Measurements from ENCODE around the gene ANO1.

Gene ANO1

DNA sequence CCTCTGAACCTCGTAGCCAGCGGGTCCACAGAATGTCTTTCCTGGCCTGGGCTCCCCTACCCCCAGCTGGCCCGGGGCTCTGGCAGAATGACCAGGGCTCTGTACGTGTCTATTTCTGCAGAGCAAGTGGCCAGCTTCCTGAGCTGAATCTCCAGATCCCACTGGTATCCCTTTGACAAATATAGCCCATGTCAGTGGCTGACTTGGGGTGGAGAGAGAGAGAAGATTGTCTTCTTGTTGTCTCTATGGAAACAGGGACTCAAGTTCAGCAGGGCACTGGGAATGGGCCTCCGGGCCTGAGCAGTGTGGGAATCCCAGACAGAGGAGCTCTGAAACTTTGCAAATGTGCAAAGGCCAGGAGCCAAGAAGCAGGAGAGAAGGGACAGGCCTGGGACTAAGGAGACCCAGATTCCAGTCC is 33.9 kb downstream of the ANO1 start:
- H3K27me3 ChIP-seq (ENCODE audit: low read depth): no peaks in the 10 kb centered on the region
- H3K36me3 ChIP-seq (replicated peaks): no peaks in the 10 kb centered on the region
- H3K4me3 ChIP-seq: no peak overlapping the region
- peaks cover 3% of the 10 kb centered on the region for H3K4me1 ChIP-seq
- H3K9me3 ChIP-seq: no peaks in the 10 kb centered on the region
- in situ Hi-C loops (cut with MboI; ENCODE audit: low sequenced_read_pairs): no loop called here
- DNase-seq (ENCODE audit: low spot score in 2 of 2): no peak

DNA sequence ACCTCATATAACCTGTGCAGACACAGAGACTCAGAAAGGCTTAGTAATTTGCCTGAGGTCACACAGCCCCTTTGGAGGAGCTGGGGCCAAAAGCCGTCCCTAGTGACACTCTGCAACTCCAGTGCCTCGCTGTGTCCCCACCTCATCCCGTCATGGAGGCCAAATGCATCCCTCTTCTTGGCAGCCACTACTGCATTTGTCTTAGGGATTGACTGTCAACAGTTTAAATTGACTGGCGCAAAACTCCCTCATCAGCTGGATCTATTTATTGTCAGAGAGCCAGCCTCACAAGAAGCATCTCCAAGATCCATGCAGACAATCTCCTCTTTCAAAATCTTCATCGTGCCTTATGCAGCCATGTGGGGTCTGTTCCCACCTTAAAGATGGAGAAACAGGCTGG is 35.7 kb downstream of the ANO1 start:
- H3K4me1 ChIP-seq: peaks cover 3% of the 10 kb centered on the region
- H3K27me3 ChIP-seq (ENCODE audit: low read depth): no peaks in the 10 kb centered on the region
- no peaks in the 10 kb centered on the region for H3K36me3 ChIP-seq (replicated peaks)
- no peak overlapping the region for H3K4me3 ChIP-seq
- no peaks in the 10 kb centered on the region for H3K9me3 ChIP-seq
- in situ Hi-C loops (cut with MboI; ENCODE audit: low sequenced_read_pairs): no loop called here
- DNase-seq (ENCODE audit: low spot score in 2 of 2): no peak

DNA sequence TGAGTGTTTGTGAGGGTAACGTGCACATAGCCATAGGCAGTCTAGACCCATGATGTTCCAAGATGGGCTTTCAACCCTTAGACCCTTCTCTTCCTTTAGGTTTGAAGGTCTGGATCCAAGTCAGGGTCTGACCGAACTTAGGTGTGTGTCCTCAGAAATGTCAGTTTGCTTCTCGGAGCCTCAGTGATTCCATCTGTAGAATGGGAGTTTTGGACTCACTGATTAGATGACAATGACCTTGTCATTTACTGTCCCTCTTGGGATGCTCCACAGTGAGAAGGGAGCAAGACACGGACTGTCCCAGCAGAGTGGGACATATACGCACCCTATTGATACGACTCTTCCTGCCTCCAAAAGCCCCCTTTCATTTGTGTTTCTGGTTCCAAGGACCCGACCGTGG is 37.7 kb downstream of the ANO1 start:
- Histone ChIP-seq H3K4me1 (peaks cover 3% of the 10 kb centered on the region), H3K4me3 (no peak overlapping the region), H3K27me3 (ENCODE audit: low read depth) (no peaks in the 10 kb centered on the region), H3K36me3 (replicated peaks) (no peaks in the 10 kb centered on the region), H3K9me3 (no peaks in the 10 kb centered on the region)
- no peak for DNase-seq (ENCODE audit: low spot score in 2 of 2)
- in situ Hi-C loops (cut with MboI; ENCODE audit: low sequenced_read_pairs): no loop called here

DNA sequence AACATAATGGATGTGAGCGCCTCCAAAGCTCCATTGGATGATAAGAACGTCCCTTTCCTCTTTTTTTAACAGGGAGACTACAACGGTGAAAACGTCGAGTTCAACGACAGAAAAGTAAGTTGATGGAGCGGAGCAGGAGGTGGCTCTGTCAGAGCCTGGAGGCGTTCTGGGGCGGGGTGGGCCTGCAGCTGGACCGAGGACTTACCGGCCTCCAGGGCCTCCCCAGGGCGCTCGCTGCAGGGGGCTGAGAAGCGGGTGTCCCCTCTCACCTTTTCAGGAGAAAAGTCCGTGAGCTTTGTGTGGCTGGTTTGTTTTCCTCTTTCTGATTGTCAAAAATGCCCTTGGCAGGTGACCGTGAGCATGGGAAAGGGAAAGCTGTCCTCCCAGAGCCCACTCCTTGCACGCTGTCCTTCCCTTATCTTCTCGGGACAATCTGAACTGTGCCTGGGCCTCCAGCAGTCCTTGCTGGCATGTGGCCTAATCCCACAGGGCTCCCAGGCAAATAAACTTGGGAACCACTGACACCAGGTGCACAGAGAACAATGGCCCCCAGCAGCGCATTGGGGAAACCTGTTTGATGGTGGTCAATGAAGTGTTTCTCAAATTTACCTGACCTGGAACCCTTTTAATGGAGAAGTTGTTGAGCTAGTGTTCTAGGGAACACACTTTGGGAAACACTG is 38.4 kb downstream of the ANO1 start:
- Histone ChIP-seq H3K4me1 (peaks cover 3% of the 10 kb centered on the region), H3K4me3 (no peak overlapping the region), H3K9me3 (no peaks in the 10 kb centered on the region), H3K36me3 (replicated peaks) (no peaks in the 10 kb centered on the region), H3K27me3 (ENCODE audit: low read depth) (no peaks in the 10 kb centered on the region)
- in situ Hi-C loops (cut with MboI; ENCODE audit: low sequenced_read_pairs): no loop called here
- DNase-seq (ENCODE audit: low spot score in 2 of 2): no peak

DNA sequence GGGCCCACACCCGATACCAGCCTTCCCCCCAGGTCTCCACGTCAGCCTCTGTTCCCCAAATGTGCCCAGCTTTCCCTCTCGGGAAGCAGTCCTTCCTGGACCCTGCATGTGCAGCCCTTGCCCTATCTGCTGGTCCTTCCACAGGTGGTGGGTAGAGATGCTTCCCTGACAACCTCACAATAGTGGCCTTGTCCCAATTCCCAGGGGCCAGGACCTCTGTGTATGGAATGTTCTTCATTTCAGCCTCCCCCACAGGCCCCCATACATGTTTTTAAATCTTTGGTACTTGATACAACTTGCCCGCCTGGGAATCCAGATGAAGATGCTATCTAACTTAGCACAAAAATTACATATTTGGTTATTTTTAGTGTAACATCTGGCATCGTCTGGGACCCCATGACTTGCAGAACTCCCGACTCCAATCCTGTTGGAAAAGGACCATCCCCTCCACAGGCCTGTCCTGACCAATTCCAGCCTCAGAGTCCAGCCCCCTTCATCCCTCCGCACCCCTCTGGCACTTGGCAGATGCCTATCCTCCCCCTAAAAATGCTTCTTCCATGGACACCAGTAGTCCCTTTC is 39.5 kb downstream of the ANO1 start:
- no peak for DNase-seq (ENCODE audit: low spot score in 2 of 2)
- Histone ChIP-seq H3K36me3 (replicated peaks) (no peaks in the 10 kb centered on the region), H3K27me3 (ENCODE audit: low read depth) (no peaks in the 10 kb centered on the region), H3K4me1 (no peaks in the 10 kb centered on the region), H3K9me3 (no peaks in the 10 kb centered on the region), H3K4me3 (no peak overlapping the region)
- in situ Hi-C loops (cut with MboI; ENCODE audit: low sequenced_read_pairs): no loop called here

DNA sequence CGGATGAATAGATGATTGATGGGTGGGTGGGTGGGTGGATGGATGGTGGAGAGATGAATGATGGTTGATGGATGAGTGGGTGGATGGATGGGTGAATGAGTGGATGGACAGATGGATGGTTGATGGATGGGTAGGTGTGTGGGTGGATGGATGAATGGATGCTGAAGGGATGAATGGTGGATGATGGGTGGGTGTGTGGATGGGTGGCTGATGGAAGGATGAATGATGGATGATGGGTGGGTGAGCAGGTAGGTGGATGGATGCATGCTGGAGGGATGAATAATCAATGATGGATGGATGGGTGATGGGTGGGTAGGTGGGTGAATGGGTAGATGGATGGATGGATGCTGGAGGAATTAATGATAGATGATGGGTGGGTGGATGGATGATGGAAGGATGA is 40.5 kb downstream of the ANO1 start:
- H3K4me1 ChIP-seq: no peaks in the 10 kb centered on the region
- in situ Hi-C loops (cut with MboI; ENCODE audit: low sequenced_read_pairs): no loop called here
- no peaks in the 10 kb centered on the region for H3K36me3 ChIP-seq (replicated peaks)
- DNase-seq (ENCODE audit: low spot score in 2 of 2): no peak
- H3K9me3 ChIP-seq: no peaks in the 10 kb centered on the region
- no peak overlapping the region for H3K4me3 ChIP-seq
- H3K27me3 ChIP-seq (ENCODE audit: low read depth): no peaks in the 10 kb centered on the region

DNA sequence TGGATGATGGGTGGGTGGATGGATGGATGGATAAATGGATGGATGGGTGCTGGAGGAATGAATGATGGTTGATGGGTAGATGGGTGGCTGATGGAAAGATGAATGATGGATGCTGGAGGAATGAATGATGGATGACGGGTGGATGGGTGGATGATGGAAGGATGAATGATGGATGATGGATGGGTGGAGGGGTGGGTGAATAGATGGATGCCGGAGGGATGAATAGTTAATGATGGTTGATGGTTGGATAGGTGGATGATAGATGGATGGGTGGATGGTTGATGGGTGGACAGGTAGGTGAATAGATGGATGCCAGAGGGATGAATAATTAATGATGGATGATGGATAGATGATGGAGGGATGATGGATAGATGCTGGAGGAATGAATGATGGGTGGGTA is 41.4 kb downstream of the ANO1 start:
- in situ Hi-C loops (cut with MboI; ENCODE audit: low sequenced_read_pairs): no loop called here

DNA sequence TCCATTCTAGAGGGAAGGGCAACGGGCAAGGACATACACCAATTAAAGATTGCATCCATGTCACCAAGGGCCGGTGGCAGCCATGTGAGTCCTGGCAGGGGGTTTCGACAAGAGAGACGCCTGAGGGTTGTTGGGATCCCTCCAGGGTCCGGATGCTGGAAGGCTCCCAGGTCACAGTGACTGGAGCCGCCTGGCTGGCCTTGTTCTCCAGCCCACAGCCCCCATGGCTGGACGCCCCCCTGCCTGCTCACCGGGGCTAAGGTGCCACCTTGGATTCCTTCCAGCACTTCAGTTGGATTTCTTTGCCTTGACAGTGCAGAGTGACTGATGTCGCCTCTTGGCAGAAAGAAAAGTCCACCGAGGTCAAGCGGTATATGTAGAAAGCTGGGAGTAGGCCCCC is 42.6 kb downstream of the ANO1 start:
- Histone ChIP-seq H3K9me3 (no peaks in the 10 kb centered on the region), H3K4me1 (no peaks in the 10 kb centered on the region), H3K36me3 (replicated peaks) (no peaks in the 10 kb centered on the region), H3K4me3 (no peak overlapping the region), H3K27me3 (ENCODE audit: low read depth) (no peaks in the 10 kb centered on the region)
- no peak for DNase-seq (ENCODE audit: low spot score in 2 of 2)
- in situ Hi-C loops (cut with MboI; ENCODE audit: low sequenced_read_pairs): no loop called here

More for the DNA sequence above, 41.4 kb downstream of the ANO1 start:
- no peaks in the 10 kb centered on the region for H3K9me3 ChIP-seq
- H3K36me3 ChIP-seq (replicated peaks): no peaks in the 10 kb centered on the region
- DNase-seq (ENCODE audit: low spot score in 2 of 2): no peak
- H3K4me3 ChIP-seq: no peak overlapping the region
- H3K4me1 ChIP-seq: no peaks in the 10 kb centered on the region
- no peaks in the 10 kb centered on the region for H3K27me3 ChIP-seq (ENCODE audit: low read depth)

DNA sequence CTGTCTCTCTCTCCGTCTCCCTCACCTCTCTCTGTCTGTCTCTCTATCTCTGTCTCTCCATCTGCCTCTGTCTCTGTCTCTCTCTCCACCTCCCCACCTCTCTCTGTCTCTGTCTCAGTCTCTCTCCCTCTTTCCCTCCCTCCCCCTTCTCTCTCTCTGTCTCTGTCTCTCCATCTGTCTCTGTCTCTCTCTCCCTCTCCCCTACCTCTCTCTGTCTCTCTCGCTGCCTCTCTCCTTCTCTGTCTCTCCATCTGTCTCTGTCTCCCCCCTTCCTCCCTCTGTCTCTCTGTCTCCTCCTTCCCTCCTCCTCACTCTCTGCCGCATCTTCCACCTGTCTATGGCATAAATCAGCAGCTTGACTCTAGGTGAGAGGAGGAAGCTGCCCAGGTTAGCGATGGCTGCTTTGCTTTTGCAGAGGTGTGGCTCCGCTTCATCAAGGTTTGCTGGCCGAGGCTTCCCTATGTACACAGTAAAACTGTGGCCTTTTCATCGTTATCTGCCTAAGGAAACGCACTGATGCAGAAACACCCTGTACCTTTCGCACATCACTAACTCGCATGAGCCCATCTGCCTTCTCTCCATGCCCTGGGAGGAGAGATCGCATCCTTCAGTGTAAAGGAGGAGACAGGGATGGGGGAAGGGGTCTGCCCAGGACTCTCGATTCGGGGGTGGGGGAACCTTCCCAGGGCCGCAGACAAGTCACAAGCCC is 44.5 kb downstream of the ANO1 start:
- DNase-seq (ENCODE audit: low spot score in 2 of 2): no peak
- H3K9me3 ChIP-seq: no peaks in the 10 kb centered on the region
- H3K4me3 ChIP-seq: no peak overlapping the region
- H3K27me3 ChIP-seq (ENCODE audit: low read depth): no peaks in the 10 kb centered on the region
- in situ Hi-C loops (cut with MboI; ENCODE audit: low sequenced_read_pairs): no loop called here
- H3K36me3 ChIP-seq (replicated peaks): no peaks in the 10 kb centered on the region
- H3K4me1 ChIP-seq: no peaks in the 10 kb centered on the region

DNA sequence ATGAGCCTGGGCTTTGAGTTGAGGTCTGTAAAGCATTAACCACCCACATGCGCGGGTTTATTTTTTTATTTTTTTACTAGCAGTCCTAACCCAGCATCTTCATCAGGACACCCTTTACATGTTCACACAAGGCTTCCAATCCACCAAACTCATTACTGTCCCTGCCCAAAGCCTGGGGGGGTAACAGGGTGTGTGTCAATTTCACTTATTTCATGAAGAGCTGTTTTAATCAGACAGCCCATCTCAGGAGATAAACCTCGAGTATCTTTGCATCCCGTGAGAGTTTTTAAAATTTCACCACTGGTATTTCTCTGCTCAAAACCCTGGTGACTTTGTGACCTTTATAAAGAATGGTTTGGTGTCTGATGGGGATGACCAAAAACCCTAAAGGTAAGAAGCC is 45.6 kb downstream of the ANO1 start:
- no peaks in the 10 kb centered on the region for H3K9me3 ChIP-seq
- in situ Hi-C loops (cut with MboI; ENCODE audit: low sequenced_read_pairs): no loop called here
- H3K4me3 ChIP-seq: no peak overlapping the region
- no peaks in the 10 kb centered on the region for H3K27me3 ChIP-seq (ENCODE audit: low read depth)
- no peaks in the 10 kb centered on the region for H3K36me3 ChIP-seq (replicated peaks)
- DNase-seq (ENCODE audit: low spot score in 2 of 2): no peak
- H3K4me1 ChIP-seq: no peaks in the 10 kb centered on the region

DNA sequence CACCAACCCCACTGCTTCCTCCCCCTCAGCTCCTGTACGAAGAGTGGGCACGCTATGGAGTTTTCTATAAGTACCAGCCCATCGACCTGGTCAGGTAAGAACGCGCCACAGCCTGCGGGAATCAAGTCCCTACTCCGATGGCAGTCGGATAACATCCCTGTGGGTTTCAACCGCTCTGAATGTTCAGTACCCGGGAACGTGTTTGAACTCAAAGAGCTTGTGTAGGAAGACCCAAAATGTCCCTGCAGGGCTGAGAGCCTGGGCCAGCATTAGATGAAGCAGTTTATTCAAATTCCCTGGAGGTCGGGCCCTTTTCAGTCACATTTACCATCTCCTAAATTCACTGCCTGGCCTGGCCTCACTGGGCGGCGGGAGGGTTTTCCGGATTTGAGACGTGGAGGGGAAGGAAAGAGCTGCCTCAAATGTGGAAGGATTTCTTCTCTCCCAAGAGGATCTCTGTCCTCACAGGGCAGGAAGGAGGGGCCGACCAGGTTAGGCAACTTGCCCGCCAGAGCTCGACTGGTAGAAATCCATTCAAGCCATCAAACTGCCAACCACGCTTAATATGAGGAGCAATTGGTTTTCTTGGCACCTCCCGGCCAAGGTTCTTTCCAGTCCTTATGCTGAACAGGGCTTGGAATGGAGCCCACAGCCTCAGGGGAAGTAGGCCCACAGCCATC is 46.3 kb downstream of the ANO1 start:
- H3K4me1 ChIP-seq: no peaks in the 10 kb centered on the region
- H3K36me3 ChIP-seq (replicated peaks): no peaks in the 10 kb centered on the region
- H3K27me3 ChIP-seq (ENCODE audit: low read depth): no peaks in the 10 kb centered on the region
- in situ Hi-C loops (cut with MboI; ENCODE audit: low sequenced_read_pairs): no loop called here
- no peak overlapping the region for H3K4me3 ChIP-seq
- no peaks in the 10 kb centered on the region for H3K9me3 ChIP-seq
- no peak for DNase-seq (ENCODE audit: low spot score in 2 of 2)

DNA sequence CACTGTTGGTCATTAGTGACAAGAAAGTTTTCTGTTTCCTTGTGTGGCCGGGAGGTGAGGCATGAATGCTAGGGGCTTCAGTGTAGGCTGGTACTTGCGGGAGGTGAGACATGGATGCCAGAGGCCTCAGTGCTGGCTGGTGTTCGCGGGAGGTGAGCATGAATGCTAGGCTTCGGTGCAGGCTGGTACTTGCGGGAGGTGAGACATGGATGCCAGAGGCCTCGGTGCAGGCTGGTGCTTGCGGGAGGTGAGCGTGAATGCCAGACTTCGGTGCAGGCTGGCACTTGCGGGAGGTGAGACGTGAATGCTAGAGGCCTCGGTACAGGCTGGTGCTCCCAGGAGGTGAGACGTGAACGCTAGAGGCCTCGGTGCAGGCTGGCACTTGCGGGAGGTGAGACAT is 48.4 kb downstream of the ANO1 start:
- in situ Hi-C loops (cut with MboI; ENCODE audit: low sequenced_read_pairs): no loop called here
- H3K36me3 ChIP-seq (replicated peaks): no peaks in the 10 kb centered on the region
- DNase-seq (ENCODE audit: low spot score in 2 of 2): no peak
- H3K4me3 ChIP-seq: no peak overlapping the region
- H3K9me3 ChIP-seq: no peaks in the 10 kb centered on the region
- H3K27me3 ChIP-seq (ENCODE audit: low read depth): no peaks in the 10 kb centered on the region
- no peaks in the 10 kb centered on the region for H3K4me1 ChIP-seq

DNA sequence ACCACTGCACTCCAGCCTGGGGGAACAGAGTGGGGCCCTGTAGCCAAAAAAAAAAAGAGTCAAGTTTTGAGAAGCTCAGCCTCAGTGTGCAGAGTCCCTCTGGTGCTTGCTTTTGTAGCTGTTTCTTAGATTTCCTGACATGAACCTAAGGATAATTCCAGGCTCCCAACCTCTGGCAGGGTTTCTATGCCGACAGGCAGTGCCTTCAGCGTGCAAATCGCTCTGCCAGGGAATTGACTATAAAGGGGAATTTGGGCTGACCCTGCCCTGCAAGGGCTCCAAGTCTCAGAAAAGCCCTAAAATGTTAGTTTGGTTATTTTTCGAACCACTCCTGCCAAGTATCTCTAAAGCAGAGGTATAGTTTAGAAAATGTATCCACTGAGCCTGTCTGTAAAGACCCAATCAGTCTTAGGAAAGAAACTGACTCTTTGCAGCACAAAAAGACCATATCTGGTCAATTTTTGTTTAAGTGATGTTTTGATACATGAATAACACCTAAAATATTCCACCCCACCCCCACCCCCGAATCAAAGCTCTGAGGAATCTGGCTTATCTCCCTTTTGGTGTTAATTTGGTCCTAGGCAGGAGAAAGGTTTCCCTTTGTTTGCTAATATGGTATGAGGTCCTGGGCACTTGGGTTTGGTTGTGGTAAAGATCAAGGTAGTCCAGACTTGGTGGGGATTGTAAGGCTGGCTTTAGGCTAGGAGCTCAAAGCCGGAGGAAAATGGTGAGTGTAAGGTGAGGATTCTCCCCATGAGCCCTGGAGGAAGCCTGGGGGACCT is 49.7 kb downstream of the ANO1 start:
- no peaks in the 10 kb centered on the region for H3K9me3 ChIP-seq
- H3K4me3 ChIP-seq: no peak overlapping the region
- DNase-seq (ENCODE audit: low spot score in 2 of 2): no peak
- no peaks in the 10 kb centered on the region for H3K4me1 ChIP-seq
- in situ Hi-C loops (cut with MboI; ENCODE audit: low sequenced_read_pairs): no loop called here
- no peaks in the 10 kb centered on the region for H3K27me3 ChIP-seq (ENCODE audit: low read depth)
- no peaks in the 10 kb centered on the region for H3K36me3 ChIP-seq (replicated peaks)

Measured in HAP-1 (cell line).